HG03565 (cell line): ENCODE data around the gene BICDL1.

Experiments used
- ATAC-seq: cut with Tn5 transposase; IDR thresholded peaks from one replicate; pipeline ENCODE4 v1.9.1; 2021; ENCODE audit warnings: mild to moderate bottlenecking, moderate library complexity; ENCODE audit not compliant: unreplicated experiment

The BICDL1 gene

DNA sequence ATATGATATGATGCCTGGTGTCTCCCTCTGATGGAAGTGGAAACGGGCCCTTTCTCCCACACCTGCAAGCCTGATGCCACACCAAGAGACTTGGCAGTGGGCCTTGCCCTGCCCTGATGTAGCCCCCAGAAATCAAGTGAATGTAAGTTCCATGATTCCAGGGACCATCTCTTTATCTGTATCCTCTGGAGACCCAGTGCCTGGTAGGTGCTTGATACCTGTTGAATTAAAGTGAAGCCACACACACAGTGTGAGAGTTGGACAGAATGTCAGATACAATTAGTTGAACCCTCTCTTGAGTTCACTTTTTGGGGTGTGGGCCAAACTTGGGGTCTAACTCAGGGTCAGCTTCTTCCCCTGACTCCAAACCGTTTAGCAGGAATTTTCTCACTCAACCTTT is 132.3 kb downstream of the BICDL1 start:
- no peak for ATAC-seq

DNA sequence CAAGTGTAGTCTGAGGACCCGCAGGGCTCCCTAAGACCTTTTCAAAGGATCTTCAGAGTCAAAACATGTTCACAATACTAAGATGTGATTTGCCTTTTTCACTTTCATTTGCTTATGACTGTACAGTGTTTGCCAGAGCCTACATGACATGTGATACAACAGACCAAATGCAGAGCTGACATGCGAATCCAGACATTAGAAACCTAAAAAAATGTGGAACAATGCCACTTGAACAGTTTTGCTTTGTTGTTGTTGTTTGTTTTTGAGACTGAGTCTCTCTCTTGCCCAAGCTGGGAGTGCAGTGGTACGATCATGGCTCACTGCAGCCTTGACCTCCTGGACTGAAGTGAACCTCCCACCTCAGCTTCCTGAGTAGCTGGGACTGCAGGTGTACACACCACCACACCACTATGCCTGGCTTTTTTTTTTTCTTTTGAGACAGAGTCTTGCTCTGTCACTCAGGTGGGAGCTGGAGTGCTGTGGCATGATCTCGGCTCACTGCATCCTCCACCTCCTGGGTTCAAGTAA is 132.8 kb downstream of the BICDL1 start:
- no peak for ATAC-seq

DNA sequence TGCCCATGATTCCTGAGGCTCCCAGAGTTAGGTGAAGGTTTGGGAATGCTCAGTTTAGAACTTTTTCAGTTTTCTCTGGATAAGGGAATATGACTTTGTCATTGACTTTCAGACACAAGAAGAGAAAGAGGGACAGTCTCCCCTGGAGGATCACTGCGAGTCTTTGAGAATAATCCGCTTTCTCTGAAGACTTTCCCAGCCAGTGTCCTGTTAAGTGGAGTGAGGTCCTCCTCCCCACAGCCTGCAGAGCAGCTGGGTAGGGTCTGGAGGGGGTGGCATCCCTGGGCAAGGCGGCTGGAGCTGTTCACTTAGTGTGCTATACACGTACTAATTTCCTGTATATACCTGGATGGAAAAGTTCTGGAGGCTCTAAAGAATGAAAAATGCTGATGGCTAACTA is 136.0 kb downstream of the BICDL1 start:
- no peak for ATAC-seq

DNA sequence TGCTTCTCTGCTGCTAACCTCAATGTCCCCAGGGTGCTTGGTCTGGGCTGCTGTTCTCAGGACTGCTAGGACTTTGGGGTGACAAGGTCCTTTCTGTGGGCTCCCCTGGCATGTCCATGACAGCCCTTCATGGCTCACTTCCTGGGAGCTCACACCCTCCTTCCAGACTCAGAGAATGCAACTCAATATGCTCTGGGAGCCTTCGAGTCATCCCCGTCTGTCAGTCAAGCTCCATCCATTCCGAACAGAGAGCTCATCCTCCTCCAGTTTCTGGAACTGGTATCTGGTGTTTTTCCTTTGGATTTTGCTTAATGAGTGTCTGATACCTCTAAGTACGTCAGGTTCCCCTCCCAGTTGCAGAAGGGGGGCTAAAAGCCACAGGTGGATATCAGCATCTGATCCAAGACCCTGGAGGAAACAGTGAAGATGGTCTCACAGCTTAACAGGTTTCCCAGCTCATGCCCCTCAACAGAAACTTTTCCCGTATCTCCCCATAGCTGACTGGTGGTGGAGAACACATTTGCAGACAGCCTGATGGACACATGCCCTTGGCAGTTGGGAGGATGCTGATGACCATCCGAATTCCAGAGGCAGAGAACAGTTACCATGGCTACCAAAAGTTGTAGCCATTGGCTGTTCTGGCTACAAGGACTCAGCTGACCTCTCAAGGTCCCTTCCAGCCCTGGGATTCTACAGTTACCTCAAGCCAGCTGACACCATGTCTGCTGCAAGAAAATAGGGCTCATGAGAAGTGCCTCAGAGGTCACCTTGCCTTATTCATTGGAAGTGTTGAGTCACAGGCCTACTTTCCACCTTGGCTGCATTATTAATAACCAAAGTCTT is 137.0 kb downstream of the BICDL1 start:
- no peak for ATAC-seq

DNA sequence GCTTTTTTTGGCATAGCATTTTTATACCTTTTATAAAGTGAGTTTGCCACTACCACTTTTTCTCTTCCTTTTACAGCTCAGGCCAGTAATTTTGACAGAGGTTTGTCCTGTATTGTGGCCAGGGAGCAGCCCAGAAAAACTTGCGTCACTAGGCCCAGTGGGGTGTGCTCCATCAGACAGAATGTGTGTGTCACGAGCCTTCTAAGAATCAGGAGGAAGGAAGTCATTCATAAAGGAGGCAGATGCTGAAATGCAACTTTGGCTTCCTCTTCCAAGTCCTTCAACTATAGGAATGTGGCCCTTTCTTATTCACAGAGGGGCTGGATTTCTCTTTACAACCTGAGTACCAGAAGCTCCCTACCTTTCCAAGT is 137.6 kb downstream of the BICDL1 start:
- no peak for ATAC-seq

DNA sequence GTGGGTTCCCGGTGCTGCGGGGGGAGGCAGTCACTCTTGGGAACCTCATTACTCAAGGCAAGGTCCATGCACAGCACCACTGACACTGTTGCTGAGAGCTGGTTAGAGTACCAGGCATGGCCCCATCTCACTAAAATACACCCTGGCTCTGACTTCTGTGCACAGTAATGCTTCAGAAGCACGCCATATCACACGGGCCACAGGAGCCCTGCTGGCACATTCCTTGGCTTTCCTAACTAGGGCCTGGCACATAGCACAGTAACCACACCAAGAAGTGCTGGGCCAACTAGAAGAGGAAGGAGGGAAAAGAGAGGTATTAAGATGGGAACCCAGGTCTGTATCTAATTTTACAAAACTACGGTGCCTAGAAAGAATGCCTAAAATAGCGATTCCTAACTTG is 141.0 kb downstream of the BICDL1 start:
- no peak for ATAC-seq

DNA sequence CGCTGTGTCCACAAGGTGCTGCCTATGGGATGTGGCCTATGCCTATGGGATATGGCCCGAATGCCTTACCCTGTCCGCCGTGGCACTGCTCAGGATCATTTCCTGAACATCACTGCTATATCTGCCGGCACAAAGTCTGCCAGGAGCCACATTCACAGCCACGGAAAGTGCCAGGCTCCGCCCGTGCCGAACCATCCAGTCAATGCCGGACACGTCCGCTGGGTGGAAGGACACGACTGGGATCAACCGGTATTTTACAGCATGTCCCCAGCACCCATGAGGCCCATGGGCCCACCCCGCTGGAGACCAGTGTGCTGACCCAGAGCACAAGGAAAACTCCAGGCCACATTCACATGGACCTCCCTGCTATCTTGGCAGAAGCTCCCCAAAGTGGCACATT is 142.1 kb downstream of the BICDL1 start:
- no peak for ATAC-seq

DNA sequence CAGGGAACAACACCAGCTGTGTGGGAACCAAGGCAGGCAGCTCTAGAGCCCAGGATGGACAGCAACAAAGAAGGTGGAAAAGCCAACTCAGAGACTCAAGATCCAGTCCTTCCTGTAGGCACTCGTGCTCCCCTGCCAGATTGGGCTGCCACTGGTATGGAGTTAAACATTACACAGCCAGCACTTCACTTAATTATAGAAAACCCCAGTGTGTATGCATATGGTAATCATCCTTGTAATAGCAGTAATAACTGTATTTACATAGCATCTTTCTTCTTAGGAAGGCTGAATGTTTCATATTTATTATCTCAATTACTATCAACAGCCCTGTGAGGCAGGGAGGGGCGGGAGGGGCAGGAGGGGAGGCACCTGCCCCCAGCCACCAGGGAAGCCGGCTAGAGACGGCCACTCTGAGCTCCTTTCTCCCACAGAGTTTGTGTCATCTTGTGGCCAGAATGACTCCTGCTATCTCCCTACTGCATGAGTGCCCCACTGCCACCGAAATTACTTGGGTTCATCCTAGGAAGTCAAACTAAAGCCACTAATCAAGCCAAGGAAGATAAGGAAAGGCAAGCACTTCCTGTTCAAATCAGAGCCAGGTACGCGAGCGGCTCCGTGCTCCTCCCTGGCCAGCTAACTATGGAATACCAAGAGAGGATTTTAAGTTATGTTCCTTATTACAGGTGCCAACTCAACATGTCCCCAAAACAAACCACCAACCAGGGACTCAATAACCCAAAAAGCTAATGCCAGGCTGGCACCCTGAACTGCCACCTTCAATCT is 143.2 kb downstream of the BICDL1 start:
- no peak for ATAC-seq

DNA sequence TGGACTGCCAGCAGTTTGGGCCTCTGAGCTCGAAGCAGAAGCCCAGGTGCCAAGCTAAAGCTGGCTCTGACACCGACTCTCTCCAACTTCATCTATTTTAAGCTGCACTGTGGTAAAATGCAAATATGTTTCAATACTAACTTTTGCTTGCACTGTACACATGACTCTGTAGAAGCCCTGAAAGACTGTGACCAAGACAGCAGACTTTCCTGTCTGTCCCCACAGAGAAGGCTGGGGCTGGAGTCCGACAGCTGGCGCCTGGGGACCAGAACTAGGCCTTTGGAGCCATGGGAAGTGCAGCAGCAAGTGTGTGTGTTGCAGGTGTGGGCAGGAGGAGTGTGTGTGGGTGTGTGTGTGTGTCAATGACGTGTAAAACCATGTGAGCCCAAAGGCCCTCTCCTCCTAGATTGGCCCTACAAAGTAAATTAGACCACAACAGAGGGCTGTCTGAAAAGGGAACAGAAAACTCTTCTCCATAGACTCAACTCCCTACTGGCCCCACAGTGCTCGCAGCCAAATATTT is 143.9 kb downstream of the BICDL1 start:
- peak; percentile 84 for ATAC-seq

DNA sequence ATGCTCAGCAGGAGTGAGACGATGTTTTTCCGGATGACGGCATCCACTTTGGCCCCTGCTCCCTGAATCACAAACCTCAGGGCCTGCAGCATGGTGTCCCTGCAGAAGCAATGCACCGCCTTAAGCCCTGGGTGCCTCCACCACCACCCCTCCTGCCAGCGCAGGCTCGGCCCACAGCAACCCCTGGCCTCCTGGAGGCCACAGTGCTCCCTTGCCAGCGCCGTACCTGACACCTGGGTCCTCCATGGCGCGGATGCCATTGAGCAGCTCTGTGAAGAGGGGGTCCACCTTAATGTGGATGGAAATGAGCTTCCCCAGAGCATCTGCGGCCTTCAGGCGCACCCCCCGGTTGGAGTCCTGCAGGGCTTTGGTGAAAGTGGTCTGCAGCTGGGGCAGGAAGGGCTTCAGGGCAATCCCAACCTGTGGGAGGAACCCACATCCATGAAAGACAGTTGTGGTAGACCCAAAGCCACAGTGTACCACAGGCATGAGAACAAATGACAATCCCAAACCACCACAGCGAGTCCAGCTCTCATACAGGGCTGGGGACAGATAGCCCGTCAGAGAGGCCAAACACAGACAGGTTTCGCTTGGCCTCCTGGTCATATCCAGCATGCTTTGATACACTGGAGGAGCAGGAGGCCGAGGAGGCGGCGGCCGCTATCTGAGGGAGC is 145.4 kb downstream of the BICDL1 start:
- ATAC-seq = no peak

DNA sequence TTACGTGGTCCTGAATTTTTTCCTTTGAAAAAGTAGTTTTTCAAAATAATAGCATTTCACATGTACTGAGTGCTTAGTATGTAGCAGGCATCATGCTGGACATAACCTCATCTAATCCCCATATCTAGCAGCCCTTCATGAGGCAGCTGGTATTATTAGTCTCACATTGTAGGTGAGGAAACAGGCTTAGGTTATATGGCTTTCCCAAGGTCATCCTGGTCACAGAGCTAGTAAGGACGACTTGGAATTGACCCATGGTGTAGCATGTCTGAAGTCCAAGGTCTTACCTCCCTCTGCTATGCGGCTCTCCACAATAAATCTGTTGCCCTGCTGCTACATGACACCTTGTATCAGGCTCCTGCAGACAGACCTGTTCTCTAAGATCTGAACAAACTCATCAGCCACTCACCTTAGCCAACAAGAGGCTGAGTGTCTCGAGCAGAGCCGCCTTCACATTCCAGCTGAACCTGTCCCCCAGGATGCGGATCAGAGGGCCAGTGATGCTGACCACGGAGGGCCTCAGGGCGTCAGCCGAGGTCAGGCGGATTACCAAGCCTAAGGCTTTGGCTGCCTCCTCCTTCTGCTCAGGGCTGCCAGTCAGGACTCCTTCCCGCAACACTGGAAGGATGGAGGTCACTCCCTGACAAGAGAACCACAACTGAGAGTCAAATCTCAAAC is 147.2 kb downstream of the BICDL1 start:
- ATAC-seq = no peak

DNA sequence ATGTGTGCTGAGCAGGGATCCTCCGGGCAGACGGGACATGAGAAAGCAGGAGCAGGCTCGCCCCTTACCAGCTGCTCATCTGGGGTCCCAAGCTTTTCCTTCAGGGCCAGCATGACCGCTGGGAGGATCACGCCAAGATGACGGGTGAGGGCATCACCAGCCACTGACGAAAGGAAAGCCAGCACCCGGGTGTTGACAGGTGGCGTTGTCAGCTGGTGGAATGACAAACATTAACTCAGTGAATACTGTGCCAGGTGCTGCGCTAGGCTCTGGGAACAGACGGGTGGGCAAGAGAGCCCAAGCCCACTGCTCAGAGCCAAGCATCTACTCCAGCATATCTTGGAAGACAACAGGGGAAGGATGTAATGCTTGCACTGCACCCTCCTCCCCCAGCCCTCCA is 148.8 kb downstream of the BICDL1 start:
- ATAC-seq = no peak

DNA sequence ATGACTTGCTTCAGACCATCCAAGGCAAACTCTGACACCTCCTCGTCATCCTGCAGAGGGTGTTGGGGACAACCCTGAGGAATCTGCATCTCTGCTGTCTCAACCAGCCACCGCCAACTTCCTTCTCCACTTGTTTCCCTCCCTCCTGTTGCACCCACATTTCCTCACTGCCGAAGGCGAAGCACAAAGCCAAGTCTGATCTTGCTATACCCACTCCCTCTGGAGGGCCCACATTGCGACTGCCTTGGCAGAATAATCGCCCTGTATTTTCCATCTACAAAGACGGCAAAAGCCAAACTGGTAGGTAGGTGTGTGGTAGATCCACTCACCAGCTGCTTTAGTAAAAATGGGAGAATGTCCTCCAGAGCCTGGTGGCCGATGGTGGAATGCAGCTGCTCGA is 149.3 kb downstream of the BICDL1 start:
- ATAC-seq = no peak

DNA sequence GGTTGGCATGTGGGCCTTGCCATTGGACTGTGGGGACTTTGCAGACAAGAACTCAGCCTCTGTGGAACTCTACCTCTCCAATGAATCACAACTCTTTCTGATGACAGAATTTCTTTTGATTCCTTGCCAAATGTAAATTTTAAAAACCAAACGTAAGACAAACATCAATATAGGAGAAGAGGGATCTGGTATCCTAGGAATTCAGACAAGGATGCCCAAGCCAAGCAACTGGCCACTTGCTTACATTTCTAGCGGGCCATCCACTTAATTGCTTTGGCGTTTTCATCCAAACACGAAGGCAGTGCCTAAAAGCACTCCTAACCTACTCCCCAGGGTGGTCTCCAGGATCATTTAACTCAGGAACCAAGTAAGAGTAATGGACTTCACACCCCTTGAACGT is 150.9 kb downstream of the BICDL1 start:
- ATAC-seq = no peak

DNA sequence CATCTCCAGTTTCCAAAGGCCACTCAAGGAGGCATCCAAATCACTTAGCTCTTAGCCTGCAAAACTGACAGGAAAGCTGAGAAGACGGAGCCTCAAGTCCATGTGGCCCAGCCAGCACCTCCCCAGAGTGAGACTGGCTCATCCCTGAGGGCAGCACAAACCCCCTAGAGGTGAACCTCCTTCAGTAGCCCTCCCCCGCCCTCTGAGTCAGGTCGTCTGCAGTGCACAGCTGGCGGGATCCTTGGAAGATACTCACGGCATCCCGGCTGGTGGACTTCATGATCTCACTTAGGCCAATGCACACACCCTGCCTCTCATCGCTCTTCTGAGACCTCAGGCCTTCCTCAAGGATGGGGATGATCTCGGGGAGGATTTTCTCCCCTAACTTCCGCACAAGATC is 151.6 kb downstream of the BICDL1 start:
- ATAC-seq = no peak

DNA sequence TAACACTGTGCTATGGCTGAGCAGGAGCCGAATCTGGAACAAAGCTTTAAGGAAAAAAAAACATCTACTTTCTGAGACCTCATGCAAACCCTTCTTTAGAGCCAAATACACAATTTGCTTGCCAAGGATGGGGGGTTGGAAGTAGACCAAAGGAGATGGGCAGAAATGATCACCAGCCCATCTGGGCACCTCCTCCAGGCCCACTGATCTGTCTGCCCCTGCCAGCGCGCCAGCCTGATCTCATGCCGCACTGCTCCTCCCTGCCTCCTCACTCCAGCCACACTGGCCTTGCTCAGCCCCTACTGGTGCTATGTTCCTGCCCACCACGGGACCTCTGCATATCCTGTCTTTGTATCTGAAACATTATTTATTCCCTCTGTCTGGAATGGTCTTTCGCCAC is 152.3 kb downstream of the BICDL1 start:
- ATAC-seq = no peak

DNA sequence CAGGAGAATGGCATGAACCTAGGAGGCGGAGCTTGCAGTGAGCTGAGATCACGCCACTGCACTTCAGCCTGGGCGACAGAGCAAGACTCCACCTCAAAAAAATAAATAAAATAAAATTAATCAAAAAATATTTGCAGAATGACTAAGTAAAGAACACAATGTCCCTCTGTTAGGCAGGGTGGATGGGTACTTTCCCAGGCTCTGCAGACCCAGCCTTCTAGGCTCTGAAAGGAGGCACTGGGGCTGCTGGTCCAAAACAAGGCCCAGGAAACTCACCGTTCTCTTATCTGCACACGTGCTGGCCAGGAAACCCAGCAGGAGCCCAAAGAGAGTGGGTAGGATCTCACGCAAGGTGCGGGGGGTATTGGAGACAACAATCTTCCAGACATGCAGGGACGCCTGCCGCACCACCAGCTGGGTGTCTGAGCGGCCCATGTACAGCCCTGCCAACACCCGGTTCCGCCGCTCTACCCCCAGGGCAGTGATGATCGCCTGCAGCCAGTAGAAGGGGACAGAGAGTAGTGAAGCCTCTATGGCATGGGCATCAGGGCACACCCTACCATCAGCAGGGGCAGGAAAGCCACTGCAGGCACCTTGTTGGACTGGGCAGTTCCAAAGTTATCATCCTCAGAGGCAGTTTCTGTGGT is 153.3 kb downstream of the BICDL1 start:
- no peak for ATAC-seq
